DND-41 (cell line): ENCODE measurements around the gene TPK1.

Source experiments
- CTCF ChIP-seq: IDR thresholded peaks from 2 replicates; pipeline ENCODE4 v1.5.1; 2012; ENCODE audit warnings: borderline replicate concordance, low read length, moderate library complexity, mild to moderate bottlenecking; ENCODE audit not compliant: poor library complexity, severe bottlenecking; ENCODE audit errors: extremely low read depth
- EZH2 ChIP-seq: IDR thresholded peaks from 3 replicates; pipeline ENCODE4 v1.6.1; 2012; ENCODE audit warnings: borderline replicate concordance, low read depth, mild to moderate bottlenecking, moderate library complexity, low read length, inconsistent platforms; ENCODE audit not compliant: severe bottlenecking

- no peak for TF ChIP-seq EZH2
- TF ChIP-seq CTCF = no peak
These were observed 58.6 kb downstream of the TPK1 start for GRCh38 chr7:144777005-144777839.
